Type B pancreatic cell (in vitro differentiated cells): ENCODE results near the gene RNF31. TPM values are rescaled to one million over a fixed set of nuclear protein-coding genes. Genes with fewer than 3 reads are reported as not detected.
A peak's percentile ranks its signal among the peaks of the same experiment; 100 is the strongest.

Experiments
- DNase-seq: peaks from one replicate; pipeline ENCODE4 v3.0.0; 2021; ENCODE audit warnings: mixed read lengths; ENCODE audit not compliant: unreplicated experiment; ENCODE audit errors: extremely low spot score
- H3K27ac Mint-ChIP-seq: 2 replicates; pipeline ENCODE4 v1.8.0; 2021; ENCODE audit warnings: mild to moderate bottlenecking, mixed read lengths
- H3K27me3 Mint-ChIP-seq: 2 replicates; pipeline ENCODE4 v1.8.0; 2021; ENCODE audit warnings: mixed read lengths
- H3K36me3 Mint-ChIP-seq: 2 replicates; pipeline ENCODE4 v1.8.0; 2021; ENCODE audit warnings: mixed read lengths
- H3K4me1 Mint-ChIP-seq: one replicate; pipeline ENCODE4 v1.8.0; 2021; ENCODE audit warnings: mixed read lengths; ENCODE audit not compliant: unreplicated experiment
- H3K4me3 Mint-ChIP-seq: 2 replicates; pipeline ENCODE4 v1.8.0; 2021; ENCODE audit warnings: mild to moderate bottlenecking, mixed read lengths
- H3K9me3 Mint-ChIP-seq: 2 replicates; pipeline ENCODE4 v1.8.0; 2021; ENCODE audit warnings: mixed read lengths
- CTCF ChIP-seq: fragments of 200-600 bp; sonication (generic); conservative IDR thresholded peaks from 2 replicates; pipeline ENCODE4 v1.5.0; 2021; ENCODE audit warnings: antibody characterized with exemption, mild to moderate bottlenecking
- total RNA-seq: library from RNA; stranded (reverse); gene quantifications from 2 replicates; pipeline ENCODE4 v1.2.1, GENCODE V29; 2021; ENCODE audit warnings: low replicate concordance

Gene RNF31
- total RNA-seq, 1 donor from 2014 or later = 78.4 TPM

- no peak overlapping the region for H3K27ac Mint-ChIP-seq
- peak overlapping the region; percentile 89 for H3K4me3 Mint-ChIP-seq
- H3K9me3 Mint-ChIP-seq = no peaks in the 10 kb centered on the region
- DNase-seq = no peak
- H3K4me1 Mint-ChIP-seq = peaks cover 41% of the 10 kb centered on the region
- no peaks in the 10 kb centered on the region for H3K27me3 Mint-ChIP-seq
- no peak for TF ChIP-seq CTCF
- H3K36me3 Mint-ChIP-seq = peaks cover 12% of the 10 kb centered on the region
Measured at GRCh38 chr14:24143511-24143910, 3.8 kb upstream of the RNF31 start.

- Mint-ChIP-seq H3K27me3 (no peaks in the 10 kb centered on the region), H3K4me3 (peak overlapping the region; percentile 24), H3K4me1 (peaks cover 37% of the 10 kb centered on the region), H3K9me3 (no peaks in the 10 kb centered on the region), H3K36me3 (peaks cover 6% of the 10 kb centered on the region), H3K27ac (no peak overlapping the region)
- no peak for DNase-seq
- TF ChIP-seq CTCF = no peak
Measured at GRCh38 chr14:24144451-24144850, 2.8 kb upstream of the RNF31 start.

GRCh38 chr14:24145219-24145618, 2.1 kb upstream of the RNF31 start:
- DNase-seq = no peak
- Mint-ChIP-seq H3K36me3 (peaks cover 5% of the 10 kb centered on the region), H3K4me3 (peak overlapping the region; percentile 98), H3K27me3 (no peaks in the 10 kb centered on the region), H3K4me1 (peaks cover 36% of the 10 kb centered on the region), H3K27ac (peak overlapping the region; percentile 92), H3K9me3 (no peaks in the 10 kb centered on the region)
- TF ChIP-seq CTCF = no peak

GRCh38 chr14:24145690-24146452, 1.4 kb upstream of the RNF31 start:
- Mint-ChIP-seq H3K27me3 (no peaks in the 10 kb centered on the region), H3K4me1 (peaks cover 36% of the 10 kb centered on the region), H3K27ac (peak overlapping the region; percentile 92), H3K4me3 (peak overlapping the region; percentile 98), H3K36me3 (peaks cover 9% of the 10 kb centered on the region), H3K9me3 (no peaks in the 10 kb centered on the region)
- TF ChIP-seq CTCF = no peak
- no peak for DNase-seq

GRCh38 chr14:24146453-24146977, 783 bp upstream of the RNF31 start, which contains the start of gene PSME2:
PSME2 (minus strand) TSS chr14:24146610; CDS start chr14:24146581, 29 bp downstream.
- H3K9me3 Mint-ChIP-seq = no peaks in the 10 kb centered on the region
- peak within 1 kb of the TSS; percentile 98 for H3K4me3 Mint-ChIP-seq
- H3K4me1 Mint-ChIP-seq = peaks cover 36% of the 10 kb centered on the region
- no peaks in the 10 kb centered on the region for H3K27me3 Mint-ChIP-seq
- TF ChIP-seq CTCF = no peak
- H3K36me3 Mint-ChIP-seq = peaks cover 9% of the 10 kb centered on the region
- H3K27ac Mint-ChIP-seq = peak within 1 kb of the TSS; percentile 92
- peak; percentile 94 for DNase-seq
